ENCODE results near the gene CAMK2D. TPM values are rescaled to one million over a fixed set of nuclear protein-coding genes. Genes with fewer than 3 reads are reported as not detected.
A peak's percentile ranks its signal among the peaks of the same experiment; 100 is the strongest.

Gene CAMK2D
- total and polyA plus RNA-seq, 2 experiments from 2014 or later = 36.8 to 99.1 TPM

DNA sequence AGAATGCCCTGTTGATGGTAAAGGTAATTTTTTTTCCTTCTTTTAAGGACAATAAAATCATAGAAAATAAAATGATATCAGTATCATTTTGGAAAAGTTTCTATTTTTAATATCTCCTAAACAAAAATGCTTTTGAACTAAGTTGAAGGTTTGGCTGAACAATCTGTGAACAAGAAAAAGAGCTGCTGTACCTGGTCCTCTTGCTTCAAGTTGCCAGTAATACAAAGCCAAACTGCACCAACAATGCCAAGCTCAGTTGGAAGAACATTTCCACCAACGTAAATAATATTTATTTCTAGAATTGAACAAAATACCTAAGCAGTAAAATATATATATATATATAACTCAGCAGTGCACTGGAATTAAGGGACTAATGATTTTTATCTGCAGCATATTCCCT is 132.8 kb downstream of the CAMK2D start:
- no peak overlapping the region for H3K4me3 ChIP-seq
- no peaks in the 10 kb centered on the region for H3K9me3 ChIP-seq (ENCODE audit: low read depth)
- 85% methylated on average over 1 of the region's 1 CpG for WGBS (ENCODE audit: low lambda C conversion rate, missing lambda C conversion rate)
- H4K20me1 ChIP-seq (ENCODE audit: insufficient read depth, poor library complexity, severe bottlenecking) = peaks cover 4% of the 10 kb centered on the region
- H3K79me2 ChIP-seq = peaks cover 86% of the 10 kb centered on the region
- no peak overlapping the region for H2AFZ ChIP-seq
- H3K9me2 ChIP-seq (replicated peaks; ENCODE audit: insufficient read depth) = no peaks in the 10 kb centered on the region
- DNase-seq (ENCODE audit: low spot score) = no peak
- TF ChIP-seq EZH2 (IDR thresholded peaks at IDR 0.05; ENCODE audit: borderline replicate concordance) = no peak
- TF ChIP-seq EZH2phosphoT487 (IDR thresholded peaks at IDR 0.05; ENCODE audit: low read depth, severe bottlenecking, unreplicated experiment) = no peak
- TF ChIP-seq, protein P1, sequence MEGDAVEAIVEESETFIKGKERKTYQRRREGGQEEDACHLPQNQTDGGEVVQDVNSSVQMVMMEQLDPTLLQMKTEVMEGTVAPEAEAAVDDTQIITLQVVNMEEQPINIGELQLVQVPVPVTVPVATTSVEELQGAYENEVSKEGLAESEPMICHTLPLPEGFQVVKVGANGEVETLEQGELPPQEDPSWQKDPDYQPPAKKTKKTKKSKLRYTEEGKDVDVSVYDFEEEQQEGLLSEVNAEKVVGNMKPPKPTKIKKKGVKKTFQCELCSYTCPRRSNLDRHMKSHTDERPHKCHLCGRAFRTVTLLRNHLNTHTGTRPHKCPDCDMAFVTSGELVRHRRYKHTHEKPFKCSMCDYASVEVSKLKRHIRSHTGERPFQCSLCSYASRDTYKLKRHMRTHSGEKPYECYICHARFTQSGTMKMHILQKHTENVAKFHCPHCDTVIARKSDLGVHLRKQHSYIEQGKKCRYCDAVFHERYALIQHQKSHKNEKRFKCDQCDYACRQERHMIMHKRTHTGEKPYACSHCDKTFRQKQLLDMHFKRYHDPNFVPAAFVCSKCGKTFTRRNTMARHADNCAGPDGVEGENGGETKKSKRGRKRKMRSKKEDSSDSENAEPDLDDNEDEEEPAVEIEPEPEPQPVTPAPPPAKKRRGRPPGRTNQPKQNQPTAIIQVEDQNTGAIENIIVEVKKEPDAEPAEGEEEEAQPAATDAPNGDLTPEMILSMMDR (IDR thresholded peaks at IDR 0.05; ENCODE audit: poor library complexity) = no peak
- no peak overlapping the region for H3K4me2 ChIP-seq
- H3K4me1 ChIP-seq (ENCODE audit: insufficient read depth) = peaks cover 10% of the 10 kb centered on the region
- H3K36me3 ChIP-seq (replicated peaks; ENCODE audit: insufficient read depth, low read depth) = no peaks in the 10 kb centered on the region
- H3K27me3 ChIP-seq = no peaks in the 10 kb centered on the region
- no peak overlapping the region for H3K27ac ChIP-seq

DNA sequence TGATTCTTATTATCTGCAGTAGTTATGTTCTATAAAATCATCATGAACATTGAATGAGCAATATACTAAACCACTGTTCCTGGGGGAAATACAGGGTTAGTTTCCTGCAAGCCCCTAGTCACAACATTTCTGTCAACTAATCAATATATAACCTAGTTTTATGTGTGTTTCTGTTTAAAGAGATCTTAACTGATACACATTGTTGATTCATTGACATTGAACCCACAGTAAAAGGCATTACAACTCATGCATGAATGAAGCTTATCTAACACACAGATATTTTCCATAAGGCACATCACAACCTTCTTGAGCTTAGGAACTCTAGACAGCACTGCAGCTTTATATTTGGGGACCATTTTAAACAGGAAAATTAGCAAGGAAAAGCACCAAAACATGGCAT is 134.2 kb downstream of the CAMK2D start:
- no peak overlapping the region for H2AFZ ChIP-seq
- H3K9me3 ChIP-seq (ENCODE audit: low read depth) = no peaks in the 10 kb centered on the region
- peaks cover 76% of the 10 kb centered on the region for H3K79me2 ChIP-seq
- H3K9me2 ChIP-seq (replicated peaks; ENCODE audit: insufficient read depth) = no peaks in the 10 kb centered on the region
- H3K4me1 ChIP-seq (ENCODE audit: insufficient read depth) = peaks cover 10% of the 10 kb centered on the region
- TF ChIP-seq, protein P1 (IDR thresholded peaks at IDR 0.05; ENCODE audit: poor library complexity) = no peak
- TF ChIP-seq EZH2 (IDR thresholded peaks at IDR 0.05; ENCODE audit: borderline replicate concordance) = no peak
- no peak for DNase-seq (ENCODE audit: low spot score)
- H3K27me3 ChIP-seq = no peaks in the 10 kb centered on the region
- no peaks in the 10 kb centered on the region for H3K36me3 ChIP-seq (replicated peaks; ENCODE audit: insufficient read depth, low read depth)
- H3K4me2 ChIP-seq = peak overlapping the region; percentile 5
- H3K27ac ChIP-seq = no peak overlapping the region
- H3K4me3 ChIP-seq = no peak overlapping the region
- peaks cover 4% of the 10 kb centered on the region for H4K20me1 ChIP-seq (ENCODE audit: insufficient read depth, poor library complexity, severe bottlenecking)

DNA sequence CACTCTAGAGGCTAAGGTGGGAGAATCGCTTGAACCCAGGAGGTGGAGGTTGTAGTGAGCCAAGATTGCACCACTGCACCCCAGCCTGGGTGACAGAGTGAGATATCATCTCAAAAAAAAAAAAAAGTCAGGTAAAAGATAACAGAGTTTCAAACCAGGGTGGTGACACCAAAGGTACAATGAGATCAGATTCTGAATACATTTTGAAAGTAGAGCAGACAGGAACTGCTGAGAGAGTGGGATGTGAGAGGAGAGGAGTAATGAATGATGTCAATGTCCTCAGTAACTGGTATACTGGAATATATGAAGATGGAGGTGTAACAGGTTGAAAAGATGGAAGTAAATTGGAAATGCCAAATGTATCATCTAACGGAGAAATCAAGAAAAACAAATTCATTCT is 135.6 kb downstream of the CAMK2D start:
- DNase-seq (ENCODE audit: low spot score) = no peak
- Histone ChIP-seq H3K9me3 (ENCODE audit: low read depth) (no peaks in the 10 kb centered on the region), H3K4me3 (no peak overlapping the region), H3K9me2 (replicated peaks; ENCODE audit: insufficient read depth) (no peaks in the 10 kb centered on the region), H3K4me1 (ENCODE audit: insufficient read depth) (peaks cover 10% of the 10 kb centered on the region), H3K79me2 (peaks cover 70% of the 10 kb centered on the region), H3K27ac (no peak overlapping the region), H3K27me3 (no peaks in the 10 kb centered on the region), H2AFZ (no peak overlapping the region), H3K36me3 (replicated peaks; ENCODE audit: insufficient read depth, low read depth) (no peaks in the 10 kb centered on the region), H3K4me2 (no peak overlapping the region), H4K20me1 (ENCODE audit: insufficient read depth, poor library complexity, severe bottlenecking) (peaks cover 4% of the 10 kb centered on the region)
- TF ChIP-seq EZH2 (IDR thresholded peaks at IDR 0.05; ENCODE audit: borderline replicate concordance) (no peak), EZH2phosphoT487 (IDR thresholded peaks at IDR 0.05; ENCODE audit: low read depth, severe bottlenecking, unreplicated experiment) (no peak)
- TF ChIP-seq, protein P1 (IDR thresholded peaks at IDR 0.05; ENCODE audit: poor library complexity) = no peak
- WGBS (ENCODE audit: low lambda C conversion rate, missing lambda C conversion rate) = 97% methylated on average over 2 of the region's 2 CpGs

DNA sequence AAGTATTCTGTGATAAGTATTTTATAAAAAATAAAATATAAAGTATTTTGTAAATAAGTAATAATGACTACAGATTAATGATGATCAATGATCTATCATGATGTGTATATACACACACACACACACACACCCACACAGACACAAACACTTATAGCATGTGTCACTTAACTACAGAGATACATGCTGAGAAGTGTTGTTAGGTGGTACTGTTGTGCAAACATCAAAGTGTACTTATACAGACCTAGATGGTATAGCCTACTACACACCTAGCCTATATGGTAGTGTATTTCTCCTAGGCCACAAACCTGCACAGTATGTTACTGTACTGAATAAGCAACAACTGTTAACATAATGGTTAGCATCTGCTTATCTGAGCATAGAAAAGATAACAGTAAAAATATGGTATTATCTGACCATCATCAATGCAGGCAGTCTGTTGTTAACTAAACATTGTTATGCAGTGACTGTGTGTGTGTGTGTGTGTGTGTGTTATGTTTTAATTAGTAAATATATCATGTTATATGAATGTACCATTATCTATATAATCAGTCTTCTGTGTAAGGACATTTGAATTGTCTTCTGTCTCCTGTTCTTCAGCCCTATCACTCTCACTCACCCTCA is 138.2 kb downstream of the CAMK2D start:
- H3K4me3 ChIP-seq = no peak overlapping the region
- H3K27me3 ChIP-seq = no peaks in the 10 kb centered on the region
- H3K27ac ChIP-seq = no peak overlapping the region
- no peaks in the 10 kb centered on the region for H3K9me2 ChIP-seq (replicated peaks; ENCODE audit: insufficient read depth)
- H3K79me2 ChIP-seq = peaks cover 55% of the 10 kb centered on the region
- H2AFZ ChIP-seq = no peak overlapping the region
- peaks cover 10% of the 10 kb centered on the region for H3K4me1 ChIP-seq (ENCODE audit: insufficient read depth)
- H3K9me3 ChIP-seq (ENCODE audit: low read depth) = no peaks in the 10 kb centered on the region
- no peaks in the 10 kb centered on the region for H4K20me1 ChIP-seq (ENCODE audit: insufficient read depth, poor library complexity, severe bottlenecking)
- no peaks in the 10 kb centered on the region for H3K36me3 ChIP-seq (replicated peaks; ENCODE audit: insufficient read depth, low read depth)
- TF ChIP-seq, protein P1 (IDR thresholded peaks at IDR 0.05; ENCODE audit: poor library complexity) = no peak
- TF ChIP-seq EZH2 (IDR thresholded peaks at IDR 0.05; ENCODE audit: borderline replicate concordance) (no peak), EZH2phosphoT487 (IDR thresholded peaks at IDR 0.05; ENCODE audit: low read depth, severe bottlenecking, unreplicated experiment) (no peak)
- H3K4me2 ChIP-seq = no peak overlapping the region
- no peak for DNase-seq (ENCODE audit: low spot score)

All from hepatocyte (in vitro differentiated cells).